GM18517 (cell line): ENCODE data around the gene PACC1.
A peak's percentile ranks its signal among the peaks of the same experiment; 100 is the strongest.

Experiments used
- ATAC-seq: cut with Tn5 transposase; IDR thresholded peaks from one replicate; pipeline ENCODE4 v1.9.1; 2021; ENCODE audit warnings: mild to moderate bottlenecking, moderate library complexity; ENCODE audit not compliant: unreplicated experiment

PACC1 gene

DNA sequence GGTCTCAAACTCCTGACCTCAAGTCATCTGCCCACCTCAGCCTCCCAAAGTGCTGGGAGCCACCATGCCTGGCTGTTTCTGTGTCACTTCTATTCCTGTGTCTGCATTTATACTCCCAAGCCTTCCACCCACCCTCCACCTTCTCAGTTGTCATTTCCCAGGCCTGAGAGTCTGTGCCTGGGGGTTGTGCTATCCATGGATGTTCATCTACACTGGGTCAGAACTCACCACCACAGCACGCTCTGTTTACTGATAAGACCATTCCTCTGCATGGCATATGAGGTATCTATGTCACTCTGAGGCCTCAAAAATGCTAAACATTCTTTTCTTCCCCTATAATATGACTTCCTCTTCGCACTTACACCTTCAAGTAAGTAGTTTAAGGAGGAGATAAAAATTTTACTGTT, 24.1 kb upstream of the PACC1 start:
- no peak for ATAC-seq

DNA sequence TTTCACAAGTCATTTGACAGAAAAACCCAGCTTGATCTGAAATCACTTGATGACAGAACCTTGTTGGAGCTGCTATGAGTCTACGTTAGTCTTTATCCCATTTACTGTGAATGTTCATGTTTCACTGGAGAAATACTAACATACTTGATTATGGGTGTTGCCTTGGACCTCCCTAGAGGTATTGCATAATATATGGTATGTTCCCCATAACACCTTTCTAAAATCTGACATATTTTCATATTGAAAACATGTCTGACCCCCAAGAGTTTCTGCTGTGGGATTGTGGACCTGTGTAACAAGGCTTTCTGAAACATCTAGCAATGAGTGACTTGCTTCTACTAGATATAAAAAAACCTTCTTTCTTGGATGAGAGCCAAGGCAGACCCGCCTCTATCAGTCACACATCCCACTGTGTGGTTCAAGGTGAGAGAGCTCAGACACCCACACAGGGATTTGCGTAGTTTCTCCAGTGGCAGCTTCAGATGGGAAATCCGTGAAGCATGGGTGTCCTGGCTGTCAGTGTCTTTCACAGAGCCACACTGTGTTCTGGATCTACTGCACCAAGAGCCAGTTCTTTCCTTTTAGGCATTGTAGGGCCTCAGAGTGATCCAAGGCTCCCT, 22.6 kb upstream of the PACC1 start:
- no peak for ATAC-seq

DNA sequence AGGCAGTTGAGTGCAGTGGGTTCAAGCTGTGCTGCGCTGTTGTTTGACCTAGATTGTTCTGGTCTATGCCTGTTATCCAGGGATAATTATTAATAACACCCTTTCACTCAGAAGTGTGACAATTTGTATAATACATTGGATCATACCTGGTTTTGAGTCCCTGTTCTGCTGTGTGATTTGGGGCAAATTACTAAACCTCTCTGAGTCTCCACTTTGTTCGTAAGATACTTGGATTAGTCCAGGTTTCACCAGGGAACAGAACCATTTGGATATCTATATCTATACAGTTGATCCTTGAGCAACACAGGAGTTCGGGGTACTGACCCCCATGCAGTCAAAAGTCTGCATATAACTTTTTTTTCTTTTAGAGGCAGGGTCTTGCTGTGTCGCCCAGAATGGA, 20.3 kb upstream of the PACC1 start:
- ATAC-seq: no peak

DNA sequence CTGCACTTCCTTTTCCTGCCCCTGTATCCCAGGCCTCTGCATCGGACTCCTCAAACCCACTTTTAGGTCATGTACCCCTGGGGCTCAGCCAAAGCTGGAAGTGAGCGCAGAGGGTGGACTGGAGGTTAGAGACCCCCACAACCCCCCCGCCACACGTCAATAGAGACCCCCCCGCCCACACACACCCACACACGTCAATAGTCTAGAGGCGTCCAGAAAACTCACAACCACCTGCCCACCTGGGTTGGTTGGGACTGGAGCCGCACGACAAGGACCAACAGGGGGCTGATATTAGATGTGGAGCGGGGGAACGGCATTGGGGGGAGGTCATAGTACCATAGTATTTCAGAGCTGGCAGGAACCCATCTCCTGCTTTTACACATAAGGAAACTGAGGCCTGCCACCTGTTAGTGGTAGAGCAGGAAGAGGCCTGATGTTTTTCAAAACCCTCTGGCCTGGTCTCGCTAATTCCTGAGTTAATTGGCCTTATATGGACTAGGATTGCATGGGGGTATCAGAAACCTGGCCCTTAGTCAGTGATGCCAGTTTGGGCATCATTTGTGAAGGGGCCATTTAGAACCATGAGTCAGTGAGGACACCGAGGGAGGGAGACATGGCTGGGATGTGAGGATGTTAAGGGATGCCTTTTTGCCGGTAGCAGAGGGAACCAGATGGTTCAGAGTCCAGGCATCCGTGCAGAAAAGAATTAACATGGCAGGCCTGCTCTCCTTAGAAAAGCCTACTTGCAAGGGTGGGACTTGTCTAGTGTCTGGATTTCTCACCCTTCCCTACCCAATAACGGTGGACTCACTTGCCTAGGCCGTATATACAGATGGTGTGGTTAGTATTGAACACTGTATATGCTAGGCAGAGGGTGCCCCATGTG, 19.1 kb upstream of the PACC1 start:
- ATAC-seq: no peak

DNA sequence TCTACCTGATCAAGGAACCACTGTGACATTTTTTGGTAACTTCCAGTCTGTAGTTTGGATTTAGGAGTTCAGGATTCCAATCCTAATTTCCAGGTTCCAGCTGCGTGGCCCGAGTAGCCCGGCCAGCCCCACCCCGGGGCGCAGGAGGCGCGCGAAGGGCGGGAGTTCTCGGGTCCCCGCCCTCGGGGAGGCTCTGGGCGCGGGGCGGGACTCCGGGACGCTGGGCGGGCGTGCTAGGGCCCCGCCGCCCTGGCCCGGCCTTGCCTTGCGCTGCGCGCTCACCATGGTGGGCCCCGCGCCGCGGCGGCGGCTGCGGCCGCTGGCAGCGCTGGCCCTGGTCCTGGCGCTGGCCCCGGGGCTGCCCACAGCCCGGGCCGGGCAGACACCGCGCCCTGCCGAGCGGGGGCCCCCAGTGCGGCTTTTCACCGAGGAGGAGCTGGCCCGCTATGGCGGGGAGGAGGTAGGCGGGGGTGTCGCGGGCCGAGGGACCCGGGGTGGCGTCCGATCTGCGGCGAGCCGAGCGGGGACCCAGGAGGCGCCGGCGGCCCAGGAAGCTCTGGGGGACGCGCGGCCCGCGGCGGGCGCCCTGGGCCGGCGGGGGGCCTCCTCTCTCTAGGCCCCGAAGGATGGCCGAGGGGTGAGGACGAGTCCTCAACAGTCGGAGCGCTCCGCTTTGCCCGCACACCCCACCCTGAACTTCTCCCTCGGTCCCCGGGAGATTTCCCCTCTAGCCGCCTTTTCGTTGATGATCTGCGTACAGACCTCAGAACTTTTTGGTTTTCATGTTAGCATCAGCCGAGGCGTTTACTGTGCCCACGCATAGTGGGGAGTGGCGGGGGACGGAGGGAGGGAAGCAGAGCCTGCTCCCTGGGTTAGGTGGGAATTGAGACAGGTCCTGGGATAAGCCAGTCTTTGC, 18.2 kb upstream of the PACC1 start, which contains the start of gene NENF:
NENF (plus strand) TSS at position 260 of the 916 bp plus-strand sequence; CDS start at position 284, 24 bp downstream.
- ATAC-seq: peak; percentile 93

DNA sequence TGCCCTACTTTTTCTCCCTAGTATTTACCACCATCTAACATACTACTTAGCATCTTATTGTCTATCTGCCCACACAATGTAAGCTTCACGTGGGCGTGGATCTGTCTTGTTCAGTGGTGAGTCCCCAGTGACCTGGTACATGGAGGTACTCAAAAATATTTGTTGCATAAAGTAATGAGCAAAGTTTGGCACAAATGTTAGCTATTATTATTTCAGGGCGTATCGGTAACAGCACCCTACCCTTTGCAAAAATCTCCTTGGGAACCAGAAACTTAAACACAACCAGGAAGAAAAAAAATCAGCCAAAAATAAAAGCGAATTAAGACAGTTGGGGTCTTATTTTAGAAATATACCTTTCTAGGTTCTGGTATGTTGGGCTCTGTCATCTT, 17.6 kb upstream of the PACC1 start:
- no peak for ATAC-seq

DNA sequence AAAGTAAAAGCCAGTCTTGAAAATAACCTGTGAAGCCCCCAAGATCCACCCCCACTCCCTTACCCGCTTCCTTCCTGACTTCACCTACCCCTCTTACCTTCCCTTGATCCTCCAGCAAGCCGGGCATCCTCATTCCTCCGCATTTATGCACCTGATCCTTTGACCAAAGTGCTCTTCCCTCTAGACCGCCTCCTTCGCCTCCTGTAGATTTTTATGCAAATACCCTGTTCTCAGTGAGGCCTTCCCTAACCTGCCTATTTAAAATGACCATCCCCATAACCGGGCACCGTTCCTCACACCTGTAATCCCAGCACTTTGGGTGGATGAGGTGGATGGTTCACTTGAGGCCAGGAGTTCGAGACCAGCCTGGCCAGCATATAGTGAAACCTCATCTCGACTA, 17.0 kb upstream of the PACC1 start:
- no peak for ATAC-seq

DNA sequence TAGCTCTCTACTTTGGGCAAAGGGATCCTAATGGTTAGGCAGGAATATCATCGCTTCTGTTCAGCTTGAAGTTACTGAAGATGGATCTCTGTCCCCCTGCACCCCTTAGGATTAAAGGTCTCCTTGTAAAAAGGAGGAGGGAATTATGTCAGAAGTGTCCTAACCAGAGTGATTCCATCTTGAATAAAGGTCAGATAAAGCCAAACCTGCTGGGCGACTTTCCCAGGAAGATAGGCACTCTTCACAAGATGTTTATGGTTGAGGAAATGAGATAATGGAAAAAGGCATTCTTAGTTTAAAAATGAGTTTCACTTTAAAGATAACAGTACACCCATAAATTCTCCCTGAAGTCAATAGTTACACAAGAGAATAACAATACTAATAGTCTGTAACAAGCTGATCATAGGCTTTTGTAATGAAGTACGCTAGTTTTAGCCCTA, 16.3 kb upstream of the PACC1 start:
- ATAC-seq: no peak

DNA sequence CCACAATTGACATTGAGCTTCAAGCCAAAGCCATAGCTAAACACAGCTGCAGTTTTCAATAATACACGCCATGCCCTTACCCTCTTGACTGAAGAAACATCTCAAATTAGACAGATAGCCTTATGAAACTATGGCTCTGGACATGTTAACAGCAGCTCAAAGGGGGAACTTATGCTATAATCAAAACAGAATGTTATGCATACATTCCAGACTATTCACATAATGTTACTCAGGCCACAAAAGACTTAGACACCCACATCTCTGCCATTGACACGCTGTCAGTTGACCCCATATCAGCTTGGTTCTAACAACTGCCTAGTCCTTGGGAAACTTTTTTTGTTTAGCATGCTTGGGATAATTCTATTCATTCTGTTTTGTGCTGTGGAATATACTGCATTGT, 15.7 kb upstream of the PACC1 start:
- ATAC-seq: no peak

DNA sequence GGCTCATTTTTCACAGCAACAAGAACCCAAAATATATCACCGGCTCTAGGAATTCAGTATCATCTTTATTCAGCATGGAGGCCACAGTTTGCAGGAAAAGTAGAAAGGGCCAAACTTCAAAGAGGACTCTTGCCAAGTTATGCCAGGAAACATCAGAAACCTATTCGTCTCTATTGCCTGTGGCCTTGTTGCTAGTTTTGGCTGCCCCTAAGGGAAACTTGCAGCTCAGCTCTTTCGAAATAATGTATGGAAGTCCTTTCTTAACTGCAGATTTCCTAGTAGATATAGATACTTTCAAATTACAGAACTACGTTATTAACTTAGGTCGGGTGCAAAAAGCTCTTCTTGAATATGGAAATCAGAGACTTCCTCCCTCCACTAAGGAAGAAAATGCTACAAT, 13.8 kb upstream of the PACC1 start:
- ATAC-seq: no peak

DNA sequence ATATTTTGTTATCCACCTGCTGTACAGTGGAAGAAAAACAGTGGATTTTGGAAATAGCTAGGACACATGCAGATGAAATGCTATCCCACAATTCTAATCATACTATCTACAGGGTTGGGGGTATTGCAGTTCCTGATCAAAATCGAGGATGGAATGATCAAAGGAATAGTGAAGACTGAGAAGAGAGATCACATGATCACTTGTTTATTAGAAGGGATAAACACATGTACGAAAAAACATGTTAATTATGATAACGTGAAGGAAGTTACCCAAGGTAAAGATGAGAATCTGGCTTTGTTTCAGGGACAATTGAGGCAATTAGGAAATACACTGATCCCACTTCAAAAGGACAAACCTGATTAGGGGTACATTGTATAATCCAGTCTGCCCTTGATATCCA, 9.2 kb upstream of the PACC1 start:
- no peak for ATAC-seq

DNA sequence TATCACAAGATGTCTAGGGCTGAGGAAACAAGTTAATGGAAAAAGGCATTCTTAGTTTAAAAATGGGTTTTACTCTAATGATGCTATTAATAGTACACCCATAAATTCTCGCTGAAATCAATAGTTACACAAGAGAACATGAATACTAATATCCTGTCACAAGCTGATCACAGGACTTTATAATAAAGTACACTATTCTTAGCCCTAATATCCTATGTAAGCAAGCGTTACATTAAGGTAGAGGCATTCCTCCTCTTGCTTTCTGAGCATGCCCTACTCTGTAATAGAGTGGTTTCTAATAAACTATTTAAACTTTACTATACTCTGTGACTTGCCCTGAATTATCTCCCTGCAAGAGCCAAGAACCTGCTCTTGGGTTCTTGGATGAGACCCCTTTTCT, 6.5 kb upstream of the PACC1 start:
- no peak for ATAC-seq

DNA sequence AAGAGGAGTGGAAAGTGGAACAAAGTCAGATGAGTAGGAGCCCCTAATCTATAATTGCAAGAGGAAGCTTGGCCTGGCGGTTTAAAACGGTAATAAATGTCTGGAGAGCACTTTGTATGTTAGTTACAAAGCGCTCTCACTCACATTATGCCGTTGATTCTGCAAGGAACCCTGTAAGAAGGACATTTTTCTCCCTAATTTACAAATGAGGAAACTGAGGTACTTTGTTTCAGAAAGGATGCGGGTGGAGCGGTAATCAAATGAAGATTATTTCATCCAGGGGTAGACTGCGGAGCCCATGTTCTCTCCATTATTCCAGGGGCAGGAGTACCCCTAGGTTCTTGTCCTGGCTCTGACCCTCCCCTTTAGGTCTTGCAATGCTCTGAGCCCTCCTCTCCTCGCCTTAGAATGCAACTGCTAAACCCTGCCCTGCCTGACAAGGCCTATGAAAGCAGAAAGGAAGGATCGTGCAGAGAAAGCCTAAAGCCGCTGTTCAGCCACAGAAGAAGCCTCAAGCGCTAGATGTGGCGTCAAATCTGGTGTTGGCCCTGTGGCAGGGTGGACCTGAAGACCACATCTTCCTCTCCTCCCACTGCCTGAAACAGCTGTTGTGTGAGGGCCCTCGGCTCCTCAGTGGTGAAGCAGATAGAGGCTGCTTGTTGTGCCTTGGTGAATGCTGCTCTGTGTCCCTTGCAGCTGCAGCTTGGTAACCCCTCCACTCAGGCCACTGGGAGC, 588 bp upstream of the PACC1 start:
- no peak for ATAC-seq

DNA sequence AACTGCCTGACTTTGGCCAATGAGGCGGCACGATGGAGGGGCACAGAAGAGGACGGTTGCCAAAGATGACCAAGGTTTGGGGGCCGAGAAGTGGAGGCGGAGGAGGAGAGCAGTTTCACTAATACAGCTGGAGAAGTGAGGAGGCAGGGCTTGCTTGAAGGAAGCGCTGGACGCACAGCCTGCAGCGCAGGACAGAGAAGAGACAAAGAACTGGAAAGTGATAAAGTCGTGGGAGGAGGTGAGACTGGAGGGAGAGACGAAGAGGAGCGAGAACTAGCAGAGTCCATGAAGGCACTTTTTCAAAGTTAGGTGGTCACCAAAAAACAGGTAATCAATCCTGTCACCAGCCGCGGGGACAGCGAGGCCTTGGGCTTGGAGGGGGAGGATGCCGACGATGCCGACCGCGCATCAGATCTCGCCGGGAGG, 771 bp downstream of the PACC1 start:
- ATAC-seq: no peak

DNA sequence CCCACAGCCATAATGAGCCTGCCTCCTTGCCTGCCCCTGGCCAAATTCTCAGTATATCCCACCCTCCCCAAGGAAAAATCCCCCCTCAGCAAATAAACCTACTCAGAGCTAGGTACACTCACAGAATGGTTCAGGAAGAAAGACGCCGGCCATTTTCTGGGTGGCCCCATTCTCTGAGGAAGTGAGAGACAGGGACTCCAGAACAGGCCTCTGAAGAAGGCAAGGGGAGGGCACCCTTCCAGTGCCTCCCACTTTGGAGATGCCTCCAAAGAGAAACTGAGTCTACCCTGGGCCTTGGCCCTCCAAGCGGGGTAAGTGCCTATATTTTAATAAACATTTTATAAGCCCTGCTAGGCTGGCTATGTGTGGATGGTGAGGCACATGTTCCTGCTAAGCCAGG, 2.3 kb downstream of the PACC1 start:
- no peak for ATAC-seq

DNA sequence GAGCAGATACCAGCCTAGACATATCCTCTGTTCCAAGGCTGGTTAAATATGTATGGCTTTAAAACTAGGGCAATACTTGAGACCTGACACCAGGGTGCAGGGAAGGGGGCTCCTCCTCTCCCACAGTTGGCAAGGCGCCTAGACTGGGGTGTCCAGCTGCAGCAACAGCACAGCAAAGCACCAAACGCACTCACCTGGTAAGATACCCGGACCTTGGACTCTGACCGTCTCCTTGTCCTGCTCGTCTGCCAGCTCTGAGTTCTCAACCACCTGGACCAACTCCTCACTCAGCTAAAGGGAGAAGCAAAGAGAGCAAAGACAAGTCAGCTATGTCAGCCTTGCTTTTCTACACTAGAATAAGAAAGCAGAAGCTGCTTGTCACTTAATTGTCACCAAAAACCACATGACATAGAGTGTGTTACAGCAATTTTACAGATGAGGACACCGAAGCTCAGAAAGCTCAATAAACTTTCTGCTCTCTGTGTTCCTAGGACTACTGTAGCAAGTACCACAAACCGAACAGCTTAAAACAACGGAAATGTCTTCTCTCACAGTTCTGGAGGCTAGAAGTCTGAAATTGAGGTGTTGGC, 4.4 kb downstream of the PACC1 start:
- no peak for ATAC-seq

DNA sequence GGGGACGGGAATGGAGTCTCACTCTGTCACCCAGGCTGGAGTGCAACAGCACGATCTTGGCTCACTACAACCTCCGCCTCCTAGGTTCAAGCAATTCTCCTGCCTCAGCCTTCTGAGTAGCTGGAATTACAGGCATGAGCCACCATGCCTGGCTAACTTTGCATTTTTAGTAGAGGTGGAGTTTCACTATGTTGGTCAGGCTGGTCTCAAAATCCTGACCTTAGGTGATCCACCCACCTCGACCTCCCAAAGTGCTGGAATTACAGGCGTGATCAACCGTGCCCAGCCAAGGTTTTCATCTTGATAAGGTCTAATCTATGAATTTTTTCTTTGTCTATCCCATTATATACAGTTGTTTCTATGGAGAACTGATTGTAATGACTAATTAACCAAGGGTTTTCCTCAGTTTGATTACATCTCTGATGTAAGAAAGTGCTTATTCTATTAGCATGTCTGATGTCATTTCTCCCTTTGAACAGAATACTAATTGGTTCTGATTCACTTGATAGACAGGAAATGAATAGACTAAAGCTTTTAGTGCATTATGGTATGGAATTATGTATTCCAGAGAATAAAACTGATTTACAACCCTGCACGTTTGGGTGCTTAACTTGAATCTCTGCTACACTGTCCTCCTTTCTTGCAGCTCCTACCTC, 11.9 kb downstream of the PACC1 start:
- ATAC-seq: no peak

DNA sequence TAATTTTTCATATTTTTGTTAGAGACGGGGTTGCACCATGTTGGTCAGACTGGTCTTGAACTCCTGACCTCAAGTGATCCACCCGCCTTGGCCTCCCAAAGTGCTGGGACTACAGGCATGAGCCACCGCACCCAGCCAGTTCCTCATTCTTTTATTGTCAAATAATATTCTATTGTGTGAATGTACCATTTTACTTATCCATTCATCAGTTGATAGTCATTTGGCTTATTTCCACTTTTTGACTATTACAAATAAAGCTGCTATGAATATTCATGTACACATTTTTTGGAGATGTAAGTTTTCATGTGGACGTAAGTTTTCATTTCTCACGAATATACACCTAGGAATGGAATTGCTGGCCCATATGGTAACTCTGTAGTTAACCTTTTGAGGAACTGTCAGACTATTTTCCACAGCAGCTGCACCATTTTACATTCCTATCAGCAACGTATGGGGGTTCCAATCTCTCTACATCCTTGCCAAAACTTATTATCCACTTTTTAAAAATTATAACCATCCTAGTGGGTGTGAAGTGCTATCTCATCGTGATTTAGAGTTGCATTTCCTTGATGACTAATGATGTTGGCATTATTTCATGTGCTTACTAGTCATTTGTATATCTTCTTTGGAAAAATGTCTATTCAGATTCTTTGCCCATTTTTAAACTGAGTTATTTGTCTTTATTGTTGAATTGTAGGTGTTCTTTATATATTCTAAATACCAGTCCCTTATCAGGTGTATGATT, 12.7 kb downstream of the PACC1 start:
- no peak for ATAC-seq

DNA sequence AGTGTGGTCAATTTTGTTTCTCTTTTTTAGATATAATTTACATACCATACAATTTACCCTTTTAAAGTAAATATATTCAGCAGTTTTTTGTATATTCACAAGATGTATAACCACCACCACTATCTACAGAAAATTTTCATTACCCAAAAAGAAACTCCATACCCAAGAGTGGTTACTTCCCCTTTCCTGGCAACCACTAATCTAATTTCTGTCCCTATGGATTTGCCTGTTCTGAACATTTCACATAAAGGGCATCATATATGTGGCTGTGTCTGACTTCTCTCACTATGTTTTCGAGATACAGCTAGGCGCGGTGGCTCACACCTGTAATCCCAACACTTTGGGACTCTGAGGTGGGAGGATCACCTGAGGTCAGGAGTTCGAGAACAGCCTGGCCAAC, 13.6 kb downstream of the PACC1 start:
- ATAC-seq: no peak
